Nephron progenitor cell (in vitro differentiated cells): ENCODE data around the gene STAT5B.

Source experiments
- DNase-seq: peaks from one replicate; pipeline ENCODE4 v3.0.0; 2021
- H3K27ac Mint-ChIP-seq: 2 replicates; pipeline ENCODE4 v1.8.0; 2021; ENCODE audit warnings: mild to moderate bottlenecking, moderate library complexity, mixed read lengths
- H3K27me3 Mint-ChIP-seq: 2 replicates; pipeline ENCODE4 v1.8.0; 2021; ENCODE audit warnings: mild to moderate bottlenecking, low read depth, mixed read lengths; ENCODE audit not compliant: poor library complexity
- H3K36me3 Mint-ChIP-seq: 2 replicates; pipeline ENCODE4 v1.8.0; 2021; ENCODE audit warnings: low read depth, mixed read lengths
- H3K4me1 Mint-ChIP-seq: 2 replicates; pipeline ENCODE4 v1.8.0; 2021; ENCODE audit warnings: mixed read lengths
- H3K4me3 Mint-ChIP-seq: 2 replicates; pipeline ENCODE4 v1.8.0; 2021; ENCODE audit warnings: mild to moderate bottlenecking, moderate library complexity, mixed read lengths
- H3K9me3 Mint-ChIP-seq: 2 replicates; pipeline ENCODE4 v1.8.0; 2021; ENCODE audit warnings: mild to moderate bottlenecking, moderate library complexity, mixed read lengths
- CTCF ChIP-seq: fragments of 200-600 bp; sonication (generic); IDR thresholded peaks from 2 replicates; pipeline ENCODE4 v1.5.0; 2021; ENCODE audit warnings: antibody characterized with exemption

STAT5B gene

DNA sequence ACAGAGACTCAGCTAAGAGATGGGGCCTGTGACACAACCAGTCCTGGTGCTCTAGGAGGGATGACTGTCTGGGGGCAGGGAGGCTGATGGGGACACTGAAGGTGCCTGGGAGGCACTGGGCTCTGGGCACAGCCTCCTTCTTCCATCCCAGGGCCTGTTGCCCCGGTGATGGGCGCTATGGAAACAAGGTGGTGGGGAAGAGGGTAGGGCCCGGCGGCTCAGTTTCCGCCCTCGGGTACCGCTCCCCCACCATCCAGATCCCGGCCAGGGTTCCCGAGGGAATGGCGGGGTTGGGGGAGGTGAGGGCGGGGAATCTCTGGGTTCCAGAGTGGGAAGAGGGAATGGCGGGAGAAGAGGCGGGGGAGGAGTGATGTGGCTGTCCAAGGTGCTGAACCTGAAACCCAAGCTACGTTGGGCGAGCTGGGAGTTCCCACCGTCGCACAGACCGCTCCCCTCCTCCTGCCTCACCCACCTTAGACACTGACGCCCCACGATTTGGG lies 96.2 kb downstream of the STAT5B start:
- no peak for TF ChIP-seq CTCF
- Mint-ChIP-seq H3K4me1 (peaks cover 12% of the 10 kb centered on the region), H3K27ac (no peak overlapping the region), H3K36me3 (no peaks in the 10 kb centered on the region), H3K9me3 (no peaks in the 10 kb centered on the region), H3K27me3 (peaks cover 86% of the 10 kb centered on the region), H3K4me3 (peak overlapping the region; percentile 50)
- DNase-seq = peak; percentile 90

DNA sequence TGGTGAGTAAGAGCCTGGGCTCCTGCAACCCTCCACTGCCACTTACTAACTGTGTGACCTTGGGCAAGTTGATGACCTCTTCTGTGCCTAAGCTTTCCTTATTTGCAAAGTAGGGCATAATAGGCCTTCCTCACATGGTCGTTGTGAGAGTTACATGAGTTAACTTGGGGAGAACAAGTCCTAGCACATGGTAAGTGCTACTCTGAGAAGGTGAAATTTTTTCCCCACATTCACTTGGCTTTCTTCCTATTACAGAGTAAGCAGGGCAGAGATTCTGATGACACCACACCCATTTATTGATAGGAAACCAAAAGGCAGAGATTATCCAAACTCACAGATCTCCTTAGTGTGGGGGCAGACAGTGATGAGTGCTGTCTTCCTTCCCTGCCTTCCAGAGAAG lies 96.9 kb downstream of the STAT5B start:
- no peak for DNase-seq
- TF ChIP-seq CTCF = no peak
- H3K4me1 Mint-ChIP-seq = peaks cover 7% of the 10 kb centered on the region
- H3K9me3 Mint-ChIP-seq = no peaks in the 10 kb centered on the region
- H3K36me3 Mint-ChIP-seq = no peaks in the 10 kb centered on the region
- no peak overlapping the region for H3K4me3 Mint-ChIP-seq
- H3K27me3 Mint-ChIP-seq = peaks cover 86% of the 10 kb centered on the region
- H3K27ac Mint-ChIP-seq = no peak overlapping the region

DNA sequence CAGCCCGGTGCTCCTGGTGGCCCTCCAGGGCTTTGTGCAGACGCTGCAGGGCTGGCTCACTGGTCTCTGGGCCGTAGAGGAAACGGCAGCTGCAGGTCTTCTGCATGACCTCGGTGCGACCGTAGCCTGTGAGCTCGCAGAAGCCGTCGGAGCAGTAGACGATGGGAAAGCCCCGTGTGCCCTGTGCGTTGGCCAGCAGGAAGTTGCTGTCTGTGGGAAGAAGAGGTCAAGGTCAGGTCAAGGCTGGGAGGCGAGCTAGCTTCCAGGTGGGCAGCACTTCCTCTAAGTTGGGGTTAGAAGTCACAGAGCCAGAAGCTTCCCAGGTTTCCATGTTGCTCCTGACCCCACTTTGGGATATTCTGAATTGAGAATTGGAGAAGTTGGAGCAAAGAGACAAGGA lies 97.4 kb downstream of the STAT5B start:
- Mint-ChIP-seq H3K4me3 (no peak overlapping the region), H3K9me3 (no peaks in the 10 kb centered on the region), H3K4me1 (peaks cover 6% of the 10 kb centered on the region), H3K27ac (no peak overlapping the region), H3K36me3 (no peaks in the 10 kb centered on the region), H3K27me3 (peaks cover 86% of the 10 kb centered on the region)
- no peak for DNase-seq
- no peak for TF ChIP-seq CTCF

DNA sequence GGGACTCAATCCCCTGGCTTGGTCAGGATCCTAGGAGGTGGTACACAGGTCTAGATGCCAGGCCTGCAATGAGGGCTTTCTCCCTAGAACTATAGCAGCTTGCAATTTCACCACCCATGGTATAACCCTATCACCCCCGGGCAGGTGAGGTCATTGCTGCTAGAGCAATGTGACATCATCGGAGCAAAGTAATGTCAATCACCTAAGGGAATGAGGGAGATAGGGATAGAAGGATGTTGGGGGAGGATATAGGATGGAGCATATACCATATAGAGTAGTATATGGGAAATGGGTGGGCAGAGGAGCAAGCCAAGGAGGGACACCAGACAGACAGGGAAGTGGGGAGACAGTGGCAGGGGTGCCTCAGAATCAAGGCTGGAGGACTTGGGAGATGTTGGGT lies 98.5 kb downstream of the STAT5B start:
- Mint-ChIP-seq H3K4me3 (no peak overlapping the region), H3K27ac (no peak overlapping the region), H3K27me3 (peaks cover 80% of the 10 kb centered on the region)

GRCh38 chr17:42174126-42174783 lies 101.9 kb downstream of the STAT5B start:
- H3K4me1 Mint-ChIP-seq = no peaks in the 10 kb centered on the region
- H3K4me3 Mint-ChIP-seq = no peak overlapping the region
- no peaks in the 10 kb centered on the region for H3K36me3 Mint-ChIP-seq
- H3K27ac Mint-ChIP-seq = no peak overlapping the region
- peaks cover 69% of the 10 kb centered on the region for H3K27me3 Mint-ChIP-seq
- no peak for DNase-seq
- H3K9me3 Mint-ChIP-seq = no peaks in the 10 kb centered on the region
- no peak for TF ChIP-seq CTCF

More for the DNA sequence above, 98.5 kb downstream of the STAT5B start:
- H3K4me1 Mint-ChIP-seq = no peaks in the 10 kb centered on the region
- H3K36me3 Mint-ChIP-seq = no peaks in the 10 kb centered on the region
- H3K9me3 Mint-ChIP-seq = no peaks in the 10 kb centered on the region
- no peak for TF ChIP-seq CTCF
- no peak for DNase-seq

DNA sequence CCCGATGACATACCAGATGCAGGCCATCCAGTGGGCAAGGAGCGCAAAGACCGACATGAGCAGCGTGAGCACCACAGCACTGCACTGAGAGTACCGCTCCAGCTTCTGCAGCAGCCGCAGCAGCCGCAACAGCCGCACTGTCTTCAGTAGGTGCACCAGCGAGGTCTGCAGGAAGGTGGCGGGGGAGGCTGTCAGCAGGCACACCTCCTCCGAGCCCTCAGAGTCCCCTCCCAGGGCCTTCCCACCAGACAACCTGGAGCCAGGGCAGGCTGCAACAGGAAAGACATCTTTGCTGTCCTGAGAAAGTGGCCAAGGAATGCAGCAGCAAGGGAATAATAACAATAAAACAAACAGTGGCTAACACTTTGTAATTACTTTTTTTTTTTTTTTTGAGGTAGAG lies 104.4 kb downstream of the STAT5B start:
- no peak for TF ChIP-seq CTCF
- Mint-ChIP-seq H3K27ac (no peak overlapping the region), H3K36me3 (no peaks in the 10 kb centered on the region), H3K4me1 (no peaks in the 10 kb centered on the region), H3K27me3 (peaks cover 57% of the 10 kb centered on the region), H3K9me3 (no peaks in the 10 kb centered on the region), H3K4me3 (no peak overlapping the region)
- DNase-seq = peak; percentile 18
